GM18526 (cell line): ENCODE measurements around the gene LPAR6.

ENCODE experiments used
- POLR2A ChIP-seq: IDR thresholded peaks from 3 replicates; pipeline ENCODE4 v1.6.1; 2011; ENCODE audit not compliant: insufficient read length; ENCODE audit errors: extremely low read depth

The LPAR6 gene

DNA sequence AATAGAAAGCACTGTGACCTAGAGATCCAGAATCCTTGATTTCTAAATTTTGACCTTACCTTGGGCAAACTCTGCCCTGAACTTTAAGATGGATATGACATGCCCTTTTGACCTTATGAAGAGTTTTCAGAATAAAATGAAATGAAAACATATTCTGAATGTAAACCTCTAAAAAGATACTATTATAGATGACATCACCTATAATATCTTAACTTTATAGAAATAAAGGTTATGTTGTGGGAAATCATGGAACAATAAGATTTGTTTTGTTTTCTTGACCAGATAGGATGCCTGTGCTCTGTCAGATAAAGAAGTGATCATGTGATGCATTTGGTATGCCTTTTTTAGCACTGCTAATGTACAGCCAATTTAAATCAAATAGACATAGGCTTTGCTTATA, 13.1 kb upstream of the LPAR6 start:
- no peak for TF ChIP-seq POLR2A

DNA sequence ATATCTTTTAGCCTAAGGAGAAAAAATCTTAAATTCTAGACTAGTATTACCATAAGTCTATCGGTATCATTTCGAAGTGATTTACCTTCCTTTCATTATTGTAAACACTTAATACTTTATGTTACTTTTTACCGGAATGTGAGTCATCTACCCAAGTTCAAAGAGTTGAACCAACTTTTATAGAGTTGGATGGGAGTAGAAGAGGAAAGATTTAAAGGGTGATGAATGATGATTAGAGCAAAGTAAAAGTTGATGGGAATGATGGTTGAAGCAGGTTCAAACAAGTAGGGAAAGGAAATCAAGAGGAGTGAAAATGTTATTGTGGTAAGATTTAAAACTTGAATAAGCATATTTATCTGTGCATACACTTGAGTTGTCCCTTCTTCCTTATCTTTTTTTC, 11.3 kb upstream of the LPAR6 start:
- TF ChIP-seq POLR2A, result no peak

DNA sequence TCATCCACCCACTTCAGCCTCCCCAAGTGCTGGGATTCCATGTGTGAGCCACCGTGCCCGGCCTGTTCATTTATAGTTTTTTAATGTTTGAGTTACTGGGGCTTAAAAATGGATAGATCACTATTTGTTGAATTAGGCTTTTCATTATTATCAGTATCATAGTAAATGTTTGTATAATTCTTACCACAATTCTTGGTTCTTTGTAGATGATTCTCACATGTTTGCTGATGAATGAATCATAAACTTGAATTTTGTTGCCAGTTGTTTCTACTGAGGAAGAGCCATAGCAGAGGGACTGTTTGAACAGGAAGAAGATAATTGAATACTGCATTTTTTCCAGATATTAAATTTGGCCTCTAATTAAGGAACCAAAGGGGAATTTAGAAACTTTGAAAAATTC, 2.6 kb upstream of the LPAR6 start:
- no peak for TF ChIP-seq POLR2A

DNA sequence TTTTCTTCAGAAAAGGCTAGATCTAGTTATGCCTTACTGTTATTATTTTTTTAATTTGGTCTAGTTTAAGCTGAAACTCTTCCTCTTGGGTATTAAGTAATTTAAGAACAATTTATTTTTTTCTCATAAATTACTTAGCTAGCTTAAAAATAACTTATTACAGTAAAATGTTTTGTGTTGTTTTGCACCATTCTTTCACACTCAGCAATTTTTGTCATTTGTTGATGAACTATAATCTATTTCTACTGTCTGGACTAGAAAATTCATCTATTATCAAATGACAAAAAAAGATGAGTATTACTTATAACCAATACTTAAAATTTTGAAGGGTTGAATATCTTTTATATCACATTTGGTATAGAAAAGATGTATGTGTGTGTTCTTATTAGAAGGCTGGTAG, 1.6 kb upstream of the LPAR6 start:
- no peak for TF ChIP-seq POLR2A

DNA sequence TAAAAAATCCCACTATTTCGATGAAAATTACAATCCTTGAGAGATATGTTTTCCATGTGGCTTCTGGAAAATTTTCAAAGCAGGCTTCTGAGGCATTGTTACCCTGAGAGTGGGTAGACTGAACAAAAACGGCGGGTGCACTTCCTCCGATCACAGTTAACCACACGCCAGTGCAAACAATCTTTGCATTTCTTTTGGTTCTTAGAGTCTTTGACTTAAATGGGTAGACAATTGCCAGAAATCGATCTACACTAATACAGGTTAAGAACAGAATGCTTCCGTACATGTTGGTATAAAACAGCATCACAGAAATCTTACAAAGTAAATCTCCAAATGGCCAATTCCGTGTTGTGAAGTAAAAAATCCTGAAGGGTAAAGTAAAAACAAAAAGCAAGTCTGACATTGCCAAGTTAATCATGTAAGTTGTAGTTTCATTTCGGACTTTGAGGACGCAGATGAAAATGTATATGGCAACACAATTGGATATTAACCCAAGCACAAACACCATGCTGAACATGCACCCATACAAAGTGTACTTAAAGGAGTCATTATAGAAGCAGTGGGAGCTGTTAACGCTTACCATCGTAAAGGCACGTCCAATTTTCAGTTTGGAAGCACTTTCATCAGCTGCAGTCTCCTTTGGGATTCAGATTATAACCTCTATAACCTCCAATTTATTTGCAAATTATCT, 927 bp downstream of the LPAR6 start:
- peak; percentile 27 for TF ChIP-seq POLR2A

DNA sequence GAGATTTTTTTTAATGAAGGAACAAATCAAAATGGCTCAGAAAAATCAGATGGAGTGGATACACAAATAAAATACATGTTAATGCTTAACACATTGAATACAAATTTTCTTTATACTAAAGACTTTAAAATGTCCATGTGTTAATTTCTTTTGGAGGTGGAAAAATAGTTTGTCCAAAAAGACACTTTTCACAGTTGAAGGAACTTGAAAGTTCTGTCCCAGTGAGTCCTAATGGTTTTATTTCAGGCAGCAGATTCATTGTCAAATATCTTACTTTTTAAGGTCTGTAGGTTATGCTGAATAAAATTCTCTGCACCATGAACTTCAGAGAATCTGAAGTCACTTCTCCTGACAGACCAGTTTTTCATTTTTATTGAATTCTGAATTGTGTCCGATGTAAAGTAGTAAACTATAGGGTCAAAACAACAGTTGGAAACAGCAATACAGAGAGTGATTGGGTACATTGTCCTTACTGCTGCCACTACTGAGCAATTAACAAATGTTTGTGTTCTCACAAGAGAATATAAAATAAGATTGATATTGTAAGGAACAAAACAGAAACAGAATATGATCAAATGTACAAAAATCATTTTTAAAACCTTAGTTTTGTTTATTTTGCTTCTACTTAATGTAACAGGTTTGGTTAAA, 1.6 kb downstream of the LPAR6 start:
- TF ChIP-seq POLR2A, result no peak

DNA sequence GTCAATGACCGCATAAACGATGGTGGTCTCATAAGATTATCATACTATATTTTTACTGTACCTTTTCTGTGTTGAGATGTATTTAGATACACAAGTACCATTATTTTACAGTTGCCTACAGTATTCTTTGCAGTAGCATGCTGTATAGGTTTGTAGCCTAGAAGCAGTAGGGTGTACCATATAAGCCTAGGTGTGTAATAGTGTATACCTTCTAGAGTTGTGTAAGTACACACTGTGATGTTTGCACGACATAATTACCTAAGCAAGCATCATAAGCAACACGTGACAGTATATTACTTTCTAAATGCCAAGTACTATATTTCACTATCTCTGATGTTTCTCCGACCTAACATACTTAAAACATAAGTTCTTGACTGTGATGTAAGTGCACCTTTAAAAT, 2.7 kb downstream of the LPAR6 start:
- TF ChIP-seq POLR2A, result no peak

DNA sequence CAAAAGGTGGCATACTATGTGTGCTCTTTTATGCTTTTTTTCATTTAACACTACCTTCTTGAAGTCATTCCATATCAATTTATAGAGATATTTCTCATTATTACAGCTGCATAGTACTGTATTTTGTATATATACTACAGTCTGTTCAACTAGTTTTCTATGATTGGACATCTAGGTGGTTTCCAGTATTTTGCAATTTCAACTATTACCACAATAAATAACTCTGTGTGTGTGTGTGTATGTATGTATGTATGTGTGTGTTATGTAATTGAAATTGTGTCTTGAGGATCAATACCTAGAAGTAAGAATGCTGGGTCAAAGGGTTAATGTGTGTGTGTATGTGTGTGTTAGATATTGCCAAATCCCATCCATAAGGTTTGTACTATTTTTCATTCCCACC, 7.0 kb downstream of the LPAR6 start:
- no peak for TF ChIP-seq POLR2A

DNA sequence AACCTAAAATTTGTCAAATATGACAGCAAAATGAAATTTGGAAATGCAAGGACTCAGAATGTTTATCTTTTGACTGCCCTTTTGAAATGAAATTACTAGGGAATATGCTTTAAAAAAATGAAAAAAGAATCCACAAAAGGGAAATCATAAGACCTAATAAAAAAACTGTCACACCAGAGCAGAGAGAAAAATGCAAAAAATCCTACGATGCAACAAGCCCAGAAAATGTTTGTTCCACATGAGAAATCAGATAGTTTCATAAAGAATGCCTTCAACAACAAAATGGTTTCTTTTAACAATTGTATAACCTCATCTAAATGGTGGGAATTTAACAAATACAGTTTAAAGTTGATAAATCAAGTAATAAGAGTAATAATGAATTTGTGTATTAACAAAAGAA, 8.0 kb downstream of the LPAR6 start:
- TF ChIP-seq POLR2A, result no peak

DNA sequence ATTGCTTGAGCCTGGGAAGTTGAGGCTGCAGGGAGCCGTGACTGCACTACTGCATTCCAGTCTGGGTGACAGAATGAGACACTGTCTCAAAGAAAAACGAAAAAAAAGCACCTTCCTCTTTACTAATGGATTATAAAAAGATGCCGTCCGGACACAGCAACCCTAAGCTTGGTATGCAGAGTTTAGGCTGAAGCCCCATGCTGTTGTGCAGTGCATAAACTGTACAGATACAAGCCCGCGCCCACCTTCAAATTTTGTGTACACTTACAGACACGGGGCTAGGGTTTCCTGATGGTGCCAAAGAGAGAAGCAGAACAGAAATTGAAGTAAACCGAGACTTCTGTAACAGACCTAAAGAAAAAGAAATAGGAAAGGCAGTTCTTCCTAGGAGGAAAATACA, 9.0 kb downstream of the LPAR6 start:
- no peak for TF ChIP-seq POLR2A

DNA sequence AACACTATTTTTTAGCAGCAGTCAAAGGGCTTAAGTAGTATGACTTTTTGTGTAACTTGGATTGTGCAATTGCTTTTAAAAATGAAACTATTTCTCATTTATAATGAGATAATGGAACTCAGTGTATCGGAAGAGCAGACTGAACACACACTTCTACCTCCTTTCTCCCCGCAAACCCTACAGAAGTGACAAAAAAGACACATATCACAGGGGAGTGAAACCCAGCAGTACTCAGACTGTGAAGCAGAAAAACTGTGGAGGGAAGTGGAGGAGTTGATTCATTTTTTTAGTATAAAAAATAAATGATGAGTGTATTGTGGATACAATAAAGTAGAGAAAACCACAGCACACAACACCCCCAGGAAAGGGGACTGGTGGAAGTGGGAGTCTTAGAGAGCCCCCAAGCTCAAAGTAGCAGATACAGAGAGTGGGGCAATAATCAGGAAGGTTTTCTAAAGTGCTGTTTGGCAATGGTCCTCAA, 9.7 kb downstream of the LPAR6 start:
- TF ChIP-seq POLR2A, result no peak

DNA sequence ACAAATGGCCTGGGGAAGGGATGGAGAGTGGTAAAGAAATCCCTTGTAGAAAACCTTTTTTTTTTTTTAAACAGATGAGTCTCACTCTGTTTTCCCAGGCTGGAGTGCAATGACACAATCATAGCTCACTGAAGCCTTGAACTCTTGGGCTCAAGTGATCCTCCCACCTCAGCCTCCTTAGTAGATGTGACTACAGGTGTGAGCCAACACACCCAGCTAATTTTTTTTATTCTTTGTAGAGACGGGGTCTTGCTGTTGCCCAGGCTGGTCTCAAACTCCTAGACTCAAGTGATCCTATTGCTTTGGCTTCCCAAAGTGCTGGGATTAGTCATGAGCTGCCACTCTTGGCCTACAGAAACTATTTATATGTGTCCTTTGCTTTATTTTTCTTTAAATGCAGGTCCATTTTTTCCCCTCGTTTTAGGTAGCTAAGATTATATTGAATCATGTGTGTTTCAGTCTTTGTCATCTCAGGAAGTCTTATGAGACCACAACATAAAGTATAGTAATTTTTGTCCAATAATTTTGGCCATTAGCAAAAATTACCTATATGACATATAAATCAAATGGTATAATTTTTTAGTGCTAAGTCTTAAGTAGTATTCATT, 10.5 kb downstream of the LPAR6 start:
- TF ChIP-seq POLR2A, result no peak

DNA sequence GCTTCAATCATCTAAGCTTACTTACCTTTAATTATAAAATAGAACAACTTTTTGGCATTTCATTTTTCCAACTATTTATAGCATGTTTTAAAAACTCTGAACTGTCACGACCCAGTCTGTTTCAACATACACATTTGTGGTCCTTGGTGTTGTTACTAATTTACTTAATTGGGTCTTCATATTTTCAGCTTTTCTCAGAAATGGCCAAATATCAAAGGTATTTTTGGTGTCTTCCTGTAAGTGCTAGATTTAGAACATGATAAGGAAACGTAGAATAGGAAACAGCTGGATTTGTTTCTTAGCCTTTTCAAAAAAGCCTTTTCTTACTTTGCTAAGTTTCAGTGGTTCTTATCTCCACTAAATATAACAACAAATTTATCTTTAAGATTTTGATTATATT, 11.4 kb downstream of the LPAR6 start:
- no peak for TF ChIP-seq POLR2A

DNA sequence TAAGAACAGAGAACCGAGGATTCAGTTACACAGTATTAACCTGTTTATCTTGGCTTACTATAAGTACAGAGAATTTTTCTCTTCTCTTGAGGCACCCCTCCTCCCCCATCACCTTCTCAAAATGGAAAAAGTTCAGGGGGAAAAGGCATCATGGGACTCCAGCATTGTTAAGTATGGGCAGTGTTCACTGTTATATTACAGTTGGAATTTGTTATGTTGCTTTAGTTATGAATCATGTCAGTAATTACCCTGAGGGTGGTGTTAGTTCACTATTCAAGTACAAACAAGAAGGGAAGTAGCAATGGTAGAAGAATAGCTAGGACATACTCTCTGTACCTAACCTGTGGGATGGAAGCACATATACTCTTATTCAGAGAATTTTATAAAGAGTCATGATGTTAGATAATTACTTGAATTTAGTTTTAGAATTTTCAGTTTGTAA, 12.0 kb downstream of the LPAR6 start:
- TF ChIP-seq POLR2A, result no peak

DNA sequence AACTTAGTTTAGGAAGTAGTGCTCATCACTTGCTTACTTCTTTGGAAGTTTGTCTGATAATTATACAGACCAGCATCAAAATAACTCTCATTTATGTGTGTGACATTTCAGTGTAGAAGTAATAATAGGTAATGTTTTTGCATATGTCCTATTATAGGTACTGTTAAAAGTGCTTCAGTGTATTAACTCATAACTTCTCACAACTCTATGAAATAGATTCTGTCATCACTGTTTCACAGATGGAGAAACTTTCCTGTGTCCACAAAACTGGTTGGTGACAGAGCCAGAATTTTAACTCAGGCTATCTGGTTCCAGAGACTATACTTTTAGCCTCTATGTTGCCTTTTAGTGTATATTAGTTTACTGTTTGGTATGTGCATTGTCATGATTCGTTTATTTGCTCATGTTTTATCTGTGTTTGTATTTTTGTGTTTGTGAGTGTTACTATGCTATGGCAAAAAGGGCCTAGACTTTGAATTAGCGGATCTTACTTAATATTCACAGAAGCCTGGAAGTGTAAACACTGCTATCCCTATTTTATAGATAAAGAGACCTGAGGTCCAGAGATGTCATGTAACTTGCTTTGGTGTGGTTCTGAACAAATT, 12.7 kb downstream of the LPAR6 start:
- TF ChIP-seq POLR2A, result no peak
